ENCODE results near the gene LETMD1.
A peak's percentile ranks its signal among the peaks of the same experiment; 100 is the strongest.

Gene LETMD1

GRCh38 chr12:51025338-51025835, 22.7 kb upstream of the LETMD1 start:
- TF ChIP-seq, protein P1, sequence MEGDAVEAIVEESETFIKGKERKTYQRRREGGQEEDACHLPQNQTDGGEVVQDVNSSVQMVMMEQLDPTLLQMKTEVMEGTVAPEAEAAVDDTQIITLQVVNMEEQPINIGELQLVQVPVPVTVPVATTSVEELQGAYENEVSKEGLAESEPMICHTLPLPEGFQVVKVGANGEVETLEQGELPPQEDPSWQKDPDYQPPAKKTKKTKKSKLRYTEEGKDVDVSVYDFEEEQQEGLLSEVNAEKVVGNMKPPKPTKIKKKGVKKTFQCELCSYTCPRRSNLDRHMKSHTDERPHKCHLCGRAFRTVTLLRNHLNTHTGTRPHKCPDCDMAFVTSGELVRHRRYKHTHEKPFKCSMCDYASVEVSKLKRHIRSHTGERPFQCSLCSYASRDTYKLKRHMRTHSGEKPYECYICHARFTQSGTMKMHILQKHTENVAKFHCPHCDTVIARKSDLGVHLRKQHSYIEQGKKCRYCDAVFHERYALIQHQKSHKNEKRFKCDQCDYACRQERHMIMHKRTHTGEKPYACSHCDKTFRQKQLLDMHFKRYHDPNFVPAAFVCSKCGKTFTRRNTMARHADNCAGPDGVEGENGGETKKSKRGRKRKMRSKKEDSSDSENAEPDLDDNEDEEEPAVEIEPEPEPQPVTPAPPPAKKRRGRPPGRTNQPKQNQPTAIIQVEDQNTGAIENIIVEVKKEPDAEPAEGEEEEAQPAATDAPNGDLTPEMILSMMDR (conservative IDR thresholded peaks at IDR 0.05; ENCODE audit: low read length) = no peak
- H3K4me3 ChIP-seq (ENCODE audit: low read length) = peak overlapping the region; percentile 79
- no peak for DNase-seq (ENCODE audit: low read depth)

DNA sequence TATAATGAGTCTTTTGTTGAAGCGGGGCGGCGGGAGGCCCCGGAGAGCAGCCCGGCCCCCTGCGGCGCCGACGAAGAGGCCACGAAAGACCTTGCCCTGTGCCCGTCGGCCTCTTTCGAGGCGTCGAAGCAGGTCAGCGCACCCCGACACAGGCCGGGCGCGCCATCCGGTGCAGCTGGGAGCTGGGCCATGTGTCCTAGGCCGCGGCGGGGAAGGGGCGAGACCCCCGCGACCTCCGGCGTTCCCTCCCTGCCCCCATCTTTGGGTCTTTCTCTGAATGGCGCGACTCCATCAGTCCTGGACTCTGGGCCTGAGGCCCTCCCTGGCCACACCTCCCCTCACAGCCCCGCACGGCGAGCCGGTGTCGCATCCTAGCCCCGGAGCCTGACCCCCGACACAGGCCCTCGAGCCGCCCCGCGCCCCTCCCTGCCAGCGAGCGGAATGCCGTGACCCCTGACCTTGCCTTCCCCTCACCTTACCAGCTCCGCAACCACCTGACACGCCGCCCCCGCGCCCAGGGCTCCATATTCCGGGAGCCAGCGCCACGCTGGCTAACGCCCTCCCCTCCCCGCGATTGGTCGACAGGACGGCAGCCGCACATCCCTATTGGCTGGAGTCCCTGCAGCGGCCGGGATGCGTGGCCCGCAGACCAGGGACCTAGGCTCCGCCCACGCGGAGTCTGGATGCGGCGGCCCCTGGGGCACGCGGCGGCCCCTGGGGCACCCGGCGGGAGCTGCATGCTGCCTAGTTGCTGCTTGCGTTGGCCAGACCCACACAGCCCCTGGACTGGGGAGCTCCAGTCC, 22.1 kb upstream of the LETMD1 start, which contains the start of gene SLC11A2:
TSS of gene SLC11A2 (minus strand) at position 549 of the 803 bp plus-strand sequence. CDS start 15,656 bp downstream, outside the sequence.
- peak within 1 kb of the TSS; percentile 79 for H3K4me3 ChIP-seq (ENCODE audit: low read length)
- TF ChIP-seq, protein P1 (conservative IDR thresholded peaks at IDR 0.05; ENCODE audit: low read length) = no peak
- DNase-seq (ENCODE audit: low read depth) = peak; percentile 91

- TF ChIP-seq, protein P1 (conservative IDR thresholded peaks at IDR 0.05; ENCODE audit: low read length) = no peak
- H3K4me3 ChIP-seq (ENCODE audit: low read length) = no peak overlapping the region
- DNase-seq (ENCODE audit: low read depth) = no peak
Measured at GRCh38 chr12:51027342-51027835, 20.7 kb upstream of the LETMD1 start.

DNA sequence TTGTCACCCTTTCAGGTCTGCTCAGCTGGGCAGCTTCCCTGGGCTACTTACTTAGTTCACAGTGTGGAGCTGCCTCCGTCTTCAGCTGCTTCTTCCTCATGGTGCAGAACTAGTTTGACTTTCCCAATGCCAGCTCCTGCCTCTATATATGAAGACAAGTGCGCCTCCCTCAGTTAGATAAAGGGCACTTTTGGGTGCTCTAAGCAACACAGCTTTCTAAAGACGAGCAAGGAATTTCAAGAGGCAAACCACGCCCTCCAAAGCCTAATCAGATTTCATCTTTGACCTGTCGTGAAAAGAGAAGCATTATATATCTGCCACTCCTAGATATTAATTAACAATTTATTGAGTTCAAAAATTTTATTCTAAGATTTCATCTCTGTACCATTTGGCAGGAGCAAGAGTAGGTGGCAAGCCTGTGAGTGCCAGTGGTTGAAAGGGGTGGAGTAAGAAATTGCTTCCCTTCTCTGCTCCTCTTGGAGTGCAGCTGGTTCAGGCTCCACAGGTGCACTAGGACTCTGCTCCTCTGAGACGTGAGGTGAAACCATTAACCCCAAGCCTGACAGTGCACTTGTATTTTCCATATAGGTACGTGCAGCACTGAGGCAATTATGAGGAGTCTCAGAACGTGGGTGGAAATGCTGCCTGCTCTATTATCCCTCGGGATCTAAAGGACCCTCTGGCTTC, 19.9 kb upstream of the LETMD1 start:
- DNase-seq (ENCODE audit: low read depth) = peak; percentile 46
- TF ChIP-seq, protein P1 (conservative IDR thresholded peaks at IDR 0.05; ENCODE audit: low read length) = peak; percentile 38
- H3K4me3 ChIP-seq (ENCODE audit: low read length) = no peak overlapping the region

- peak; percentile 30 for DNase-seq (ENCODE audit: low read depth)
- TF ChIP-seq, protein P1 (conservative IDR thresholded peaks at IDR 0.05; ENCODE audit: low read length) = no peak
Measured at GRCh38 chr12:51028813-51029150, 19.3 kb upstream of the LETMD1 start.

DNA sequence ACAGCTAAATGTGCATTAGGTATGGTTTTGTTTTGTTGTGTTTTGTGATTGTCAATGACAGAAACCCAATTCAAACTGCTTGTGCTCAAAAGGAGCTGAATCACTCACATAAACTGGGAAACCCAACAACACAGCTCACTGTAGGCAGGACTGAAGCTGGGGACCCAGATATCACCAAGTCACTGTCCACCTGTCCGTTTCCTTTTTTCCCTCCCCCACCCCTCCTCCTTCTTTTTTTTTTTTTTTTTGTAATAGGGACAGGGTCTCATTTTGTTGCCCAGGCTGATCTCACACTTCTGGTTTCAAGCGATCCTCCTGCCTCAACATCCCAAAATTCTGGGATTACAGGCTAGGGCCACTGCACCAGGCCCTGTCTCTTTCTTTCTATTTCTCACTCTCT, 15.1 kb upstream of the LETMD1 start:
- no peak overlapping the region for H3K4me3 ChIP-seq (ENCODE audit: low read length)
- DNase-seq (ENCODE audit: low read depth) = no peak
- TF ChIP-seq, protein P1 (conservative IDR thresholded peaks at IDR 0.05; ENCODE audit: low read length) = no peak

More at GRCh38 chr12:51028813-51029150, 19.3 kb upstream of the LETMD1 start:
- H3K4me3 ChIP-seq (ENCODE audit: low read length) = no peak overlapping the region
